Neural cell (in vitro differentiated cells): ENCODE data around the gene LHPP. TPM values are rescaled to one million over a fixed set of nuclear protein-coding genes. Genes with fewer than 3 reads are reported as not detected.

Experiments used
- H2AFZ ChIP-seq: fragments of 200-600, 300-800 bp; sonication (generic), shearing (Covaris generic); 2 replicates; pipeline ENCODE4 v1.6.0; 2014; ENCODE audit warnings: low read depth, mild to moderate bottlenecking, antibody characterized with exemption, low read length, moderate library complexity
- H3F3A ChIP-seq: fragments of 200-600 bp; shearing (Covaris generic); 2 replicates; pipeline ENCODE4 v1.6.1; 2016; ENCODE audit warnings: mild to moderate bottlenecking, moderate library complexity, mixed read lengths, antibody characterized with exemption, low read length; ENCODE audit not compliant: insufficient read depth, poor library complexity, severe bottlenecking
- H3K27ac ChIP-seq: fragments of 200-600, 300-800 bp; sonication (generic), shearing (Covaris generic); 2 replicates; pipeline ENCODE4 v1.5.1; 2014; ENCODE audit warnings: mild to moderate bottlenecking, low read length, moderate library complexity
- H3K27me3 ChIP-seq: fragments of 300-800, 200-600 bp; sonication (generic), shearing (Covaris generic); 2 replicates; pipeline ENCODE4 v1.6.0; 2014; ENCODE audit warnings: mild to moderate bottlenecking, low read depth, low read length, moderate library complexity; ENCODE audit not compliant: insufficient read depth
- H3K36me3 ChIP-seq: fragments of 300-800, 200-600 bp; sonication (generic), shearing (Covaris generic); 2 replicates; pipeline ENCODE4 v1.5.1; 2014; ENCODE audit warnings: mild to moderate bottlenecking, antibody characterized with exemption, low read length, moderate library complexity; ENCODE audit not compliant: insufficient read depth
- H3K4me2 ChIP-seq: fragments of 300-800, 200-600 bp; sonication (generic), shearing (Covaris generic); 2 replicates; pipeline ENCODE4 v1.6.0; 2014; ENCODE audit warnings: mild to moderate bottlenecking, low read length
- H3K4me3 ChIP-seq: fragments of 300-800, 200-600 bp; sonication (generic), shearing (Covaris generic); 2 replicates; pipeline ENCODE4 v1.5.1; 2014; ENCODE audit warnings: mild to moderate bottlenecking, low read length, moderate library complexity
- H3K79me2 ChIP-seq: fragments of 200-600 bp; shearing (Covaris generic); replicated peaks from 2 replicates; pipeline ENCODE4 v1.6.0; 2014; ENCODE audit warnings: mild to moderate bottlenecking, low read length, moderate library complexity; ENCODE audit not compliant: insufficient read depth
- H3K9ac ChIP-seq: fragments of 300-800, 200-600 bp; sonication (generic), shearing (Covaris generic); 2 replicates; pipeline ENCODE4 v1.6.1; 2016; ENCODE audit warnings: mild to moderate bottlenecking, low read length, mixed read lengths
- H3K9me2 ChIP-seq: fragments of 200-600 bp; shearing (Covaris generic); 2 replicates; pipeline ENCODE4 v1.6.1; 2016; ENCODE audit warnings: mild to moderate bottlenecking, low read length, mixed read lengths; ENCODE audit not compliant: insufficient read depth
- H3K9me3 ChIP-seq: fragments of 200-600, 300-800 bp; sonication (generic), shearing (Covaris generic); 2 replicates; pipeline ENCODE4 v1.6.1; 2016; ENCODE audit warnings: mild to moderate bottlenecking, mixed run types, low read length, moderate library complexity, mixed read lengths
- H4K20me1 ChIP-seq: fragments of 200-600 bp; shearing (Covaris generic); 2 replicates; pipeline ENCODE4 v1.6.1; 2016; ENCODE audit warnings: mild to moderate bottlenecking, mixed run types; ENCODE audit not compliant: insufficient read depth
- CTCF ChIP-seq: fragments of 450-650 bp; IDR thresholded peaks from 2 replicates; pipeline ENCODE4 v1.5.1; 2014; ENCODE audit warnings: antibody characterized with exemption, mild to moderate bottlenecking, moderate library complexity; ENCODE audit not compliant: poor library complexity, severe bottlenecking
- EP300 ChIP-seq: fragments of 450-650 bp; conservative IDR thresholded peaks from 2 replicates; pipeline ENCODE4 v1.6.1; 2014; ENCODE audit warnings: antibody characterized with exemption, mild to moderate bottlenecking, moderate library complexity; ENCODE audit not compliant: poor library complexity, severe bottlenecking
- EZH2 ChIP-seq: fragments of 200-600, 300-800 bp; shearing (Covaris generic), sonication (generic); IDR thresholded peaks from 2 replicates; pipeline ENCODE4 v1.6.1; 2014; ENCODE audit warnings: antibody characterized with exemption, low read length, borderline replicate concordance, mild to moderate bottlenecking; ENCODE audit not compliant: insufficient read depth, poor library complexity, severe bottlenecking
- MXI1 ChIP-seq: fragments of 450-650 bp; conservative IDR thresholded peaks from 2 replicates; pipeline ENCODE4 v1.6.1; 2014; ENCODE audit warnings: antibody characterized with exemption, mild to moderate bottlenecking; ENCODE audit not compliant: poor library complexity, severe bottlenecking
- POLR2AphosphoS5 ChIP-seq: IDR thresholded peaks from 2 replicates; pipeline ENCODE4 v1.6.1; 2012
- RAD21 ChIP-seq: fragments of 450-650 bp; conservative IDR thresholded peaks from 2 replicates; pipeline ENCODE4 v1.6.1; 2014; ENCODE audit warnings: antibody characterized with exemption, mild to moderate bottlenecking, moderate library complexity
- REST ChIP-seq: IDR thresholded peaks from 2 replicates; pipeline ENCODE4 v1.6.1; 2012; ENCODE audit warnings: borderline replicate concordance
- SMC3 ChIP-seq: fragments of 450-650 bp; conservative IDR thresholded peaks from 2 replicates; pipeline ENCODE4 v1.6.1; 2014; ENCODE audit warnings: antibody characterized with exemption, mild to moderate bottlenecking, moderate library complexity; ENCODE audit not compliant: poor library complexity
- TAF1 ChIP-seq: IDR thresholded peaks from 2 replicates; pipeline ENCODE4 v1.6.1; 2012; ENCODE audit warnings: low read depth
- polyA plus RNA-seq: library from polyadenylated mRNA; depleted of rRNA; stranded (reverse); fragments of >200 nt; gene quantifications from 2 replicates; pipeline ENCODE4 v1.2.3, GENCODE V29; 2014

The LHPP gene
- polyA plus RNA-seq, 1 donor from 2014 or later = 16.0 TPM

- H3K9me3 ChIP-seq = no peaks in the 10 kb centered on the region
- H3K4me2 ChIP-seq = no peak overlapping the region
- H3K4me3 ChIP-seq = no peak overlapping the region
- H3K36me3 ChIP-seq = no peaks in the 10 kb centered on the region
- H2AFZ ChIP-seq = no peak overlapping the region
- H3K27ac ChIP-seq = no peak overlapping the region
- H4K20me1 ChIP-seq = no peaks in the 10 kb centered on the region
- TF ChIP-seq EP300 = no peak
- no peak for TF ChIP-seq MXI1
- no peak for TF ChIP-seq SMC3
- no peak for TF ChIP-seq TAF1
- no peak for TF ChIP-seq RAD21
- no peaks in the 10 kb centered on the region for H3K27me3 ChIP-seq
- H3F3A ChIP-seq = no peaks in the 10 kb centered on the region
- no peaks in the 10 kb centered on the region for H3K9me2 ChIP-seq
- H3K9ac ChIP-seq = no peak overlapping the region
- H3K79me2 ChIP-seq = no peaks in the 10 kb centered on the region
These were observed 178.0 kb downstream of the LHPP start for GRCh38 chr10:124639646-124640045.

DNA sequence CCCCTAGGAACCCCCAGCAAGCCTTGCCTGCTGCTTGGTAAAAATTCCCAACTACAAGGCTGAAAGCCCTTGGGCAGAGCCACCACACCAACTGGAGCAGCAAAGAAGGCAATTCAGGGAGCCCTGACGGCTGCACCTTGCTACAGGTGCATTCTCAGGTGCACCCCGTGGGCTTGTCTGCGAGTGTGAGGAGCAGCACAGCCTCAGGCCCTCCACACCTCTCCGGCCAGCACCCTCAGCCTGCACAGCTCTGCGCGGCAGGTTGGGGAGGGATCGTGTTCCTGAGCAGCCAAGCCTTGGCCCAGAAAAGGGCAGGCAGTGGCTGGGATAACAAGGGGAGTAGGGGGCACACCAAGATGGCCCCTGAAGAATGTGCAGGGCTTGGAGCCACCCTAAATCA lies 178.4 kb downstream of the LHPP start:
- TF ChIP-seq REST = no peak
- TF ChIP-seq EP300 = no peak
- TF ChIP-seq MXI1 = no peak
- no peak for TF ChIP-seq SMC3
- TF ChIP-seq CTCF = no peak
- no peak for TF ChIP-seq TAF1
- no peak for TF ChIP-seq EZH2
- no peak for TF ChIP-seq POLR2AphosphoS5
- no peak for TF ChIP-seq RAD21
- no peaks in the 10 kb centered on the region for H3K36me3 ChIP-seq
- H3K27ac ChIP-seq = no peak overlapping the region
- H3K79me2 ChIP-seq = no peaks in the 10 kb centered on the region
- H3K4me2 ChIP-seq = no peak overlapping the region
- no peaks in the 10 kb centered on the region for H3K9me2 ChIP-seq
- no peaks in the 10 kb centered on the region for H3K9me3 ChIP-seq
- no peaks in the 10 kb centered on the region for H4K20me1 ChIP-seq
- no peak overlapping the region for H3K9ac ChIP-seq
- no peak overlapping the region for H2AFZ ChIP-seq
- no peaks in the 10 kb centered on the region for H3F3A ChIP-seq
- H3K27me3 ChIP-seq = no peaks in the 10 kb centered on the region
- no peak overlapping the region for H3K4me3 ChIP-seq
